Endothelial cell of umbilical vein (primary cell): ENCODE data around the gene ARFIP1. TPM values are rescaled to one million over a fixed set of nuclear protein-coding genes. Genes with fewer than 3 reads are reported as not detected.

Experiments
- BruUV-seq: library from RNA; stranded (reverse); fragments of 400-500 nt; replicated peaks from 2 replicates; lab custom pipeline; 2021; lab: Mats Ljungman, UMichigan
- CTCF ChIA-PET: fragments of 300-600, 350-600 bp; sonication (Branson Sonifier 250); formaldehyde crosslinking; loops from one replicate; lab custom pipeline; 2021; ENCODE audit warnings: antibody characterized with exemption, inconsistent platforms; lab: Charles Lee
- POLR2A ChIA-PET: fragments of 300-600, 350-600 bp; sonication (Branson Sonifier 250); formaldehyde crosslinking; loops from one replicate; lab custom pipeline; 2021; ENCODE audit warnings: antibody characterized with exemption, inconsistent platforms; lab: Charles Lee
- DNase-seq: peaks from one replicate; pipeline ENCODE4 v3.0.0-alpha.2; 2011; ENCODE audit warnings: low read depth, low spot score
- FAIRE-seq: peaks from 2 replicates; lab custom pipeline; 2011; peaks lifted over from hg19 to GRCh38; lab: Jason Lieb, UNC
- H2AFZ ChIP-seq: 2 replicates; pipeline ENCODE4 v1.6.0; 2012; ENCODE audit warnings: low read depth, low read length, control low read depth, inconsistent platforms
- H3K27ac ChIP-seq: 2 replicates; pipeline ENCODE4 v1.5.1; 2011; ENCODE audit warnings: low read depth, mild to moderate bottlenecking, control low read depth, low read length, moderate library complexity; ENCODE audit not compliant: insufficient read depth
- H3K27me3 ChIP-seq, 2 experiments: 2 replicates each; pipeline versions ENCODE4 v1.6.0 to v1.6.1; 2011; ENCODE audit warnings: low read length in 2 of 2, mixed read lengths in 1 of 2; ENCODE audit not compliant: control insufficient read depth in 2 of 2, insufficient read depth in 2 of 2
- H3K36me3 ChIP-seq, 2 experiments: 2 replicates in 1 of 2; 3 replicates in 1 of 2; pipeline ENCODE4 v1.5.1; 2011; ENCODE audit warnings: low read length in 2 of 2, mild to moderate bottlenecking in 1 of 2, moderate library complexity in 1 of 2; ENCODE audit not compliant: control insufficient read depth in 2 of 2, insufficient read depth in 2 of 2; ENCODE audit errors: extremely low read depth in 1 of 2
- H3K4me1 ChIP-seq: 3 replicates; pipeline ENCODE4 v1.5.1; 2011; ENCODE audit warnings: mild to moderate bottlenecking, low read length; ENCODE audit not compliant: control insufficient read depth, insufficient read depth; ENCODE audit errors: extremely low read depth
- H3K4me2 ChIP-seq: 2 replicates; pipeline ENCODE4 v1.6.1; 2011; ENCODE audit warnings: low read length, control low read depth, mixed read lengths; ENCODE audit not compliant: insufficient read depth
- H3K4me3 ChIP-seq, 3 experiments: fragments of 200-600 bp in 1 of 3; sonication (generic), shearing (Covaris generic) in 1 of 3; replicated peaks in 1 of 3; 2 replicates each; pipeline ENCODE4 v1.5.1; 2011 to 2016; ENCODE audit warnings: control low read depth in 3 of 3, low read length in 3 of 3, mild to moderate bottlenecking in 2 of 3, inconsistent platforms in 1 of 3, low read depth in 1 of 3, moderate library complexity in 1 of 3; ENCODE audit not compliant: insufficient read depth in 1 of 3
- H3K79me2 ChIP-seq: 2 replicates; pipeline ENCODE4 v1.6.0; 2012; ENCODE audit warnings: low read length, inconsistent platforms; ENCODE audit not compliant: control insufficient read depth, insufficient read depth
- H3K9ac ChIP-seq: replicated peaks from 2 replicates; pipeline ENCODE3; 2011; ENCODE audit warnings: low read length, control low read depth; ENCODE audit not compliant: insufficient read depth; ENCODE audit errors: extremely low read depth
- H3K9me1 ChIP-seq: replicated peaks from 3 replicates; pipeline ENCODE4 v1.6.0; 2011; ENCODE audit warnings: mild to moderate bottlenecking, low read length; ENCODE audit not compliant: control insufficient read depth, insufficient read depth; ENCODE audit errors: extremely low read depth
- H3K9me3 ChIP-seq: replicated peaks from 2 replicates; pipeline ENCODE4 v1.5.1; 2012; ENCODE audit warnings: low read length, inconsistent platforms; ENCODE audit not compliant: control insufficient read depth, insufficient read depth
- H4K20me1 ChIP-seq: replicated peaks from 2 replicates; pipeline ENCODE3; 2011; ENCODE audit warnings: mild to moderate bottlenecking, low read length; ENCODE audit not compliant: control insufficient read depth, insufficient read depth; ENCODE audit errors: extremely low read depth
- CTCF ChIP-seq, 2 donors: IDR thresholded peaks; 1 replicate in 1 of 2; 2 replicates in 1 of 2; pipeline ENCODE4 v1.5.1; 2011; ENCODE audit warnings: low read length in 2 of 2, mild to moderate bottlenecking in 2 of 2, moderate library complexity in 2 of 2, control low read depth in 1 of 2, inconsistent platforms in 1 of 2, low read depth in 1 of 2; ENCODE audit not compliant: insufficient read depth in 1 of 2; ENCODE audit errors: extremely low read depth in 1 of 2
- EZH2 ChIP-seq: IDR thresholded peaks from 2 replicates; pipeline ENCODE4 v1.6.1; 2012; ENCODE audit warnings: borderline replicate concordance, low read depth, mild to moderate bottlenecking, moderate library complexity, low read length, inconsistent platforms; ENCODE audit not compliant: severe bottlenecking
- FOS ChIP-seq: IDR thresholded peaks from 2 replicates; pipeline ENCODE4 v1.6.1; 2011; ENCODE audit warnings: mild to moderate bottlenecking, low read length, moderate library complexity, borderline replicate concordance; ENCODE audit not compliant: insufficient read depth
- GATA2 ChIP-seq: IDR thresholded peaks from 2 replicates; pipeline ENCODE4 v1.7.0; 2011; ENCODE audit warnings: low read depth, mild to moderate bottlenecking, moderate library complexity, mixed read lengths, low read length; ENCODE audit not compliant: insufficient read length, insufficient read depth
- JUN ChIP-seq: IDR thresholded peaks from 2 replicates; pipeline ENCODE4 v1.6.1; 2011; ENCODE audit warnings: borderline replicate concordance, low read depth; ENCODE audit not compliant: insufficient read length, insufficient read depth
- MAX ChIP-seq: IDR thresholded peaks from 2 replicates; pipeline ENCODE4 v1.6.1; 2011; ENCODE audit not compliant: insufficient read depth, insufficient read length
- MYC ChIP-seq: IDR thresholded peaks from one replicate; pipeline ENCODE4 v1.6.1; 2011; ENCODE audit warnings: mild to moderate bottlenecking, low read depth, low read length
- POLR2A ChIP-seq: IDR thresholded peaks from 2 replicates; pipeline ENCODE4 v1.6.1; 2012; ENCODE audit warnings: low read depth, mild to moderate bottlenecking, control low read depth, low read length
- POLR2AphosphoS5 ChIP-seq: IDR thresholded peaks from 2 replicates; pipeline ENCODE4 v1.6.1; 2012; ENCODE audit warnings: low read depth, mild to moderate bottlenecking, control low read depth, low read length, moderate library complexity; ENCODE audit not compliant: insufficient read depth
- dilution Hi-C: fragments of 300-500 bp; cut with MboI; formaldehyde crosslinking; loops from one replicate; pipeline ENCODE4 v1.15.0; 2019; ENCODE audit warnings: low sequenced_read_pairs; ENCODE audit not compliant: extremely low pct_ligation_motif_present
- intact Hi-C: fragments of 100-400 bp; cut with micrococcal nuclease; formaldehyde crosslinking; loops from one replicate; pipeline ENCODE4 v1.10.0; 2022
- polyA plus RNA-seq, 4 experiments: library from polyadenylated mRNA; depleted of rRNA in 3 of 4; stranded (reverse) in 3 of 4; unstranded in 1 of 4; fragments of >200 nt; gene quantifications; 2 replicates each; pipeline versions ENCODE4 v1.2.1 to v1.2.3, GENCODE V29; 2011 to 2012; ENCODE audit warnings: missing spikeins in 1 of 4
- total RNA-seq: library from RNA; stranded (reverse); gene quantifications from 2 replicates; pipeline ENCODE4 v1.2.3, GENCODE V29; 2021

The ARFIP1 gene
- total and polyA plus RNA-seq, 2 donors (not counting 3 experiments of a cell fraction or from before 2014, with no cell fraction given): 10.0 to 24.2 TPM

- Histone ChIP-seq H3K9me1 (no peaks in the 10 kb centered on the region), H4K20me1 (no peaks in the 10 kb centered on the region), H2AFZ (no peak overlapping the region), H3K9ac (no peak overlapping the region), H3K27me3 (no peaks in the 10 kb centered on the region), H3K27ac (no peak overlapping the region), H3K36me3 (no peaks in the 10 kb centered on the region), H3K4me3 (no peak overlapping the region), H3K79me2 (no peaks in the 10 kb centered on the region), H3K4me1 (no peaks in the 10 kb centered on the region), H3K9me3 (peaks cover 2% of the 10 kb centered on the region), H3K4me2 (no peak overlapping the region)
- dilution Hi-C loops: no loop called here
- ChIA-PET POLR2A (no interaction called here), CTCF (interaction anchor here (1.7 to 2.0 kb wide), 2 partner anchors 226 to 229 kb away, joined by 5 to 8 read pairs; no protein-coding TSS in a partner anchor)
- BruUV-seq: no TSS peak
- intact Hi-C loops: no loop called here
- FAIRE-seq (no peak), DNase-seq (no peak)
- TF ChIP-seq EZH2 (no peak), FOS (no peak), JUN (no peak)
Measured at GRCh38 chr4:152856960-152857359, 77.2 kb downstream of the ARFIP1 start.

- intact Hi-C loops (no loop called here), dilution Hi-C loops (no loop called here)
- Histone ChIP-seq H3K36me3 (no peaks in the 10 kb centered on the region), H3K4me3 (no peak overlapping the region), H3K79me2 (no peaks in the 10 kb centered on the region), H3K4me1 (no peaks in the 10 kb centered on the region), H3K9ac (no peak overlapping the region), H3K27me3 (no peaks in the 10 kb centered on the region), H3K9me1 (no peaks in the 10 kb centered on the region), H2AFZ (no peak overlapping the region), H4K20me1 (no peaks in the 10 kb centered on the region), H3K9me3 (no peaks in the 10 kb centered on the region), H3K27ac (no peak overlapping the region), H3K4me2 (no peak overlapping the region)
- CTCF ChIA-PET: no interaction called here
- DNase-seq: no peak
- TF ChIP-seq GATA2 (no peak), EZH2 (no peak), CTCF (IDR thresholded peaks at IDR 0.05; ENCODE audit: extremely low read depth in 1 of 2, insufficient read depth in 1 of 2, low read depth in 1 of 2, low read length in 2 of 2) (no peak), POLR2AphosphoS5 (no peak), POLR2A (no peak), JUN (no peak), FOS (no peak), MAX (no peak), MYC (no peak)
- POLR2A ChIA-PET: no interaction called here
- no TSS peak for BruUV-seq
- FAIRE-seq: no peak
Measured at GRCh38 chr4:152858934-152859333, 79.2 kb downstream of the ARFIP1 start.
